Epithelial cell of prostate (primary cell): ENCODE measurements around the gene CDV3.

ENCODE experiments used
- DNase-seq: peaks from one replicate; pipeline ENCODE4 v3.0.0-alpha.2; 2011; ENCODE audit warnings: low read depth, low spot score
- H3K27ac ChIP-seq: fragments of 450-650 bp; 2 replicates; pipeline ENCODE4 v1.5.1; 2017; ENCODE audit warnings: mild to moderate bottlenecking

The CDV3 gene

GRCh38 chr3:133599280-133599679, 25.8 kb downstream of the CDV3 start:
- DNase-seq: no peak
- no peak overlapping the region for H3K27ac ChIP-seq

GRCh38 chr3:133600572-133601081, 27.1 kb downstream of the CDV3 start:
- H3K27ac ChIP-seq: no peak overlapping the region

GRCh38 chr3:133606342-133606741, 32.9 kb downstream of the CDV3 start:
- DNase-seq: no peak
- no peak overlapping the region for H3K27ac ChIP-seq

More at GRCh38 chr3:133600572-133601081, 27.1 kb downstream of the CDV3 start:
- DNase-seq: no peak

GRCh38 chr3:133606902-133607301, 33.4 kb downstream of the CDV3 start:
- no peak for DNase-seq
- no peak overlapping the region for H3K27ac ChIP-seq

DNA sequence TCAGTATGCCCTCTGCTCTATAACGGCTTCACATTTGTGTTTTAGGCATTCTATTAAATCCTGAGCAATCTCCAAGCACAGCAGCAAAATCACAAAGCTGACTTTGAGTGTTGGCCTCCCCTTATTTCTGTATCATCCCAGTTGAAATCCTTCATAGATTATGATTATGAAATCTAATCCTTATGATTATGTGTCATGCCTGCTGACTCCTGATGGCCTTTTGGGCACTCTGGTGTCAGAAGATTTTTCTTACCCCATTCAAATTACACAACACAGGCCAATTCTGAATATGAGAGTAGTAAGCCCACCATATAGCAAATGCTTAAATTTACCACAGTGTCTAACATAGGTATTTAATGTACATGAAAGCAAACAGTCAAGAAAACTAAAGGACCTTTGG, 34.3 kb downstream of the CDV3 start:
- H3K27ac ChIP-seq: no peak overlapping the region
- DNase-seq: no peak

DNA sequence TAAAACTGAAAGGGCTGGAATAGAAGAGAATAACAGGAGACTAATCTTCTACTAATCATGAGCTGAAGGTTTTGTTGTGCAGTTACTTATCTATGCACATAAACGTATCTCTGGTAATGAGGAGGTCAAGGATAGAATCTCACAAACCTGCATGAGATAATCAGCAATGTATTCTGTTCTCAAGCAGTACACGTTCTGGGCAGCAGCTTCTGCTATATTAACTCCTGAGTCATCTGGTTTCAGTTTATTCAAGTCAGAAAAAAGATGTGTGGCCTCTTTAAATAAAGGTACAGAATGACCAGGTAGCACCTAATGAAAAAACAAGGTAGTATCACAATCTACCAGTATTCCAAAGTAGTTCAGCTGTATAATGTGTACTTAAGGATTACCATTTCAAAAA, 34.9 kb downstream of the CDV3 start:
- no peak overlapping the region for H3K27ac ChIP-seq
- no peak for DNase-seq

GRCh38 chr3:133610031-133610430, 36.5 kb downstream of the CDV3 start:
- no peak overlapping the region for H3K27ac ChIP-seq
- no peak for DNase-seq

DNA sequence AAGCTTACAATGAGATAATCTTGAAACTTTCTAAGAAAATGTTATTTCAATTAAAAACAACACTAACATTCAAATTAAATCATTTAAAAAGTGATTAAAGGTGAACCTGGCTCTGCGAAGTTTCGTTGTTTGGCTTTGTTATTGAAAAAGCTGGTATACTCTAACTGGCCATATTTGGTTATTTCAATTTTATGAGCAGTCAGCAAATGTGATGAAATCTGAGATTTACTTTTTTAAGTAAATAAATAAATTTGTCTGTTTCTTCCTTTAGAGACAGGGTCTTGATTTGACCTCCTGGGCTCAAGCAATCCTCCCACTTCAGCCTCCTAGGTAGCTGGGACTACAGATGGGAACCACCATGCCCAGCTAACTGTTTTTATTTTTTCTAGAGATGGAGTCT, 38.0 kb downstream of the CDV3 start:
- DNase-seq: no peak
- no peak overlapping the region for H3K27ac ChIP-seq

DNA sequence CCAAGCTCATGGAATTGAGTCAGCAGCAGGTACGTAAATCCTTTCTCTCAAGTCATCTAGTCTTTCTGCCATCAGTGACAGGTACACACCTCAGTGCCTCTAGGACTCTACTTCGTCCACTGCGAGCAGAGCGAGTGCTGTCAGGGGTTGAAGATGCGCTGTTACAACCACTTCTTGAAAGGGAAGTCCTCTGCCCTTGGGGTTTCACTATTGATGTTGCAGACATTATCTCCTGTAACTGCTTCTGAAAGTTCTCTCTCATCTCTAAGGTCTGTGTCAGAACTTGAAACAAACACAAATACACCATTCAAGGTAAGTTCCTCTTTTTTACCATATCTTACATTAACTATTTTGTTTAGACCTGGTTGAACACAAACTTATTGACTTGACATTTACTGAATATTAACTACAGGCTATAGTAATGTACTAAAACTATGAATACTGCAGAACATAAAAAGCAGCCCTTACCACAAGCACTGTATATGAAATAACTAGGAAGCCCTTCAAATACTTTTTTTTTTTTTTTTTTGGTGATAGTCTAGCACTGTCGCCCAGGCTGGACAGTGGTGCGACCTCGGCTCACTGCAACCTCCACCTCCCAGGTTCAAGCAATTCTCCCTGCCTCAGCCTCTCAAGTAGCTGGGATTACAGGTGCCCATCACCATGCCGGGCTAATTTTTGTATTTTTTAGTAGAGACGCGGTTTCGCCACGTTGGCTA, 46.7 kb downstream of the CDV3 start:
- DNase-seq: no peak
- no peak overlapping the region for H3K27ac ChIP-seq

DNA sequence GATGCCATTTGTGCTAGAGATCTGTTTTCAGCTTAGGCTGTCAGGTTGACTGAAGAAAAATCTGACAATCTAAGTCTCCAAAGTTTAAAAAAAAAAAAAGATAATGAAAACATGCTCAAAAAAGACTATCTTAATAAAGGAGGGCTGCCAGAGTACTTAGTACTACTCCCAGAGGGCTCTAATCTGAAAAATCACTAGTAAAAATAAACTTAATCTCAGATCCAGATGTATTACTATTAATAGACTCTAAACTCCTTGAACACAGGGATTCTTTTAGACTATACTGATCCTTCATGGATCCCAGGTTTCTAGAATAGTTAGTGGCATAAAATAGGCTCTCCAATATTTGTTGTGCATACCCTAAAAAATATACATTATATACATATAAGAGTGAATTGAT, 54.3 kb downstream of the CDV3 start:
- H3K27ac ChIP-seq: no peak overlapping the region
- DNase-seq: no peak

DNA sequence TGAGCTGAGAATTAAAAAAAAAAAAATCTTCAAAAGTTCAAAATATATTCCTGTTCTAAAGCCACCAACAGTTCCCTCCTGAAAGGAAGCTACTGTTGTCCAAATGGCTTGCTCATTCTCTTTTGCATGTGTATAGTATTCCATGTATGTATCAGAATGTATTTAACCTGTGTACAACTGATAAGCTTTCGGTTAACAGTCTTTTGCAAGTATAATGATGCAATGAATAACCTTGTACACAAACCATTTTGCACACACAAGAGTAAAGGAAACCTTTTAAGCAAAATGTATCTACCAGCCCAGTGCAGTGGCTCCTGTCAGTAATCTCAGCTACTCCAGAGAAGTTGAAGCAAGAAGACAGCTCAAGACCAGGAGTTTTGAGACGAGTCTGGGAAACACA, 55.7 kb downstream of the CDV3 start:
- no peak overlapping the region for H3K27ac ChIP-seq
- no peak for DNase-seq

- no peak overlapping the region for H3K27ac ChIP-seq
These were observed 60.0 kb downstream of the CDV3 start for GRCh38 chr3:133633439-133633838.

More at GRCh38 chr3:133633439-133633838, 60.0 kb downstream of the CDV3 start:
- DNase-seq: no peak
